IPS-15b (cell line): ENCODE results near the gene HMG20B.

Source experiments
- H3K27me3 ChIP-seq: one replicate; pipeline ENCODE4 v1.6.1; 2013; ENCODE audit warnings: low read length; ENCODE audit not compliant: control insufficient read depth, insufficient read depth
- H3K36me3 ChIP-seq: one replicate; pipeline ENCODE4 v1.6.1; 2013; ENCODE audit warnings: low read length; ENCODE audit not compliant: control insufficient read depth, insufficient read depth
- H3K4me1 ChIP-seq: one replicate; pipeline ENCODE4 v1.6.1; 2013; ENCODE audit warnings: mild to moderate bottlenecking, low read length; ENCODE audit not compliant: control insufficient read depth, insufficient read depth
- H3K4me3 ChIP-seq: one replicate; pipeline ENCODE4 v1.5.1; 2013; ENCODE audit warnings: low read depth, low read length
- H3K9ac ChIP-seq: one replicate; pipeline ENCODE4 v1.6.1; 2013; ENCODE audit warnings: low read depth, mild to moderate bottlenecking, low read length
- H3K9me3 ChIP-seq: one replicate; pipeline ENCODE4 v1.6.1; 2013; ENCODE audit warnings: mild to moderate bottlenecking, low read length; ENCODE audit not compliant: control insufficient read depth, insufficient read depth

HMG20B gene

DNA sequence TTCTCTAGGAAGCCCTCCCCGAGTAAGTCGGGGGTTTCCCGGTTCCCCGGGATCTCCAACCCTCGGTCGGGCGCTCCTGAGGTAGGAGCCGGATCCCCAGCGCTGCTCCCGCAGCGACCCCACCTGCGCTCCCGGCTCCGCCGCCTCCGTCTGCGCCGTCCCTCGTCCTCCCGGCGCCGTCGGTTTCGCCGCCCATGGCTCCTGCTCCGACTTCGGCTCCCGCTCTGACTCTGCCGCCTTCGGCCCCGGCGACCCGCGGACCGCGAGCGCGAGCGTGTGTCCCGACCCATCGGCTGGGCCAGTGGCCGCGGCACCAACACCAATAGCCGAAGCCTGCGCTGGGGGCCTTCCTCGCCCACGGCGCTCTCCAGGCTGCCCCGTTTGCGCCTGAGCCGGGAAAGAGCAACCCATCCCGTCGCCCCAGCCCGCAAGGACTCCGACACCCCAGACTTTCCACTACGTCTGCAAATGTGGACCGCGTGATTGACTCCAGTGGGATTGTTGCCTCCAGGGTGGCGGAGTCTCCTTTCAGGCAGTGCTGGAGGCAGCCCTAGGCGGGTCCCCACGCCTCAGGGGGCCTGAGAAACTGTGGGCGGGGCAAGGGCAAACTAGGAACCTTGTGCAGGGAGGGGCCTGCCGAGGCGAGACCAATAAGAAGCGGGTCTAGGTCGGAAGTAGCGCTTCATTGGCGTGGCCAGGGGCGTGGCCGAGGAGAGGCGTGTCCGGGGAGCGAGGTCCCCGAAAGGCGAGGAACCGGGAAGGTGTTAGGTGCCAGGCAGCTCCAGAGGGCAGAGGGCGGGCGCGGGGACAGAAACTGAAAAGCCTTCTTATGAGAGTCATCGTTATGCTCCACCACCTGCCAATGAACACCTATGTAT is 54.0 kb downstream of the HMG20B start, which contains the start of gene CACTIN:
TSS of gene CACTIN (minus strand) at position 318 of the 878 bp plus-strand sequence. CDS start at position 290, 28 bp downstream.
- H3K36me3 ChIP-seq = peaks cover under 1% of the 10 kb centered on the region
- no peaks in the 10 kb centered on the region for H3K27me3 ChIP-seq
- peak within 1 kb of the TSS; percentile 94 for H3K9ac ChIP-seq

DNA sequence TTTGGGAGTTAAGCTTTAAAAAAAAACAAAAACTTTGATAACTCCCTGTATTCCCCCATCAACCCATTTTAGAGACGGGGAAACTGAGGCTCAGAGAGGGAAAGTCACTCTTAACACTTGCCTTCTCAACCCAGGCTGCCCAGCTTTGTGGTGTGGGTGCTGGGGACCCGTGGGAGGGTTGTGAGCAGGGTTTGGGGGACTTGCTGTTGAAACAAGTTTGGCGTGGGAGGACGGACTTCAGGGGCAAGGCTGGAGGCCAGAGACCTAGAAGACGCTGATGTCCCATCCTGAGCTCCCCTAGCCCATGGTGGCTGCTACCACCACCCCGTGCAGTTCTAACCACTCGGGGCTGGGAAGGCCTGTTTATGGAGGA is 54.6 kb downstream of the HMG20B start:
- Histone ChIP-seq H3K4me1 (no peaks in the 10 kb centered on the region), H3K9ac (no peak overlapping the region), H3K9me3 (no peaks in the 10 kb centered on the region), H3K36me3 (peaks cover 7% of the 10 kb centered on the region), H3K4me3 (no peak overlapping the region), H3K27me3 (no peaks in the 10 kb centered on the region)

More for the DNA sequence above, 54.0 kb downstream of the HMG20B start, which contains the start of gene CACTIN:
- H3K4me1 ChIP-seq = no peaks in the 10 kb centered on the region
- no peaks in the 10 kb centered on the region for H3K9me3 ChIP-seq
- peak within 1 kb of the TSS; percentile 81 for H3K4me3 ChIP-seq
